HCT116 (cell line): ENCODE data around the gene AVPI1. TPM values are rescaled to one million over a fixed set of nuclear protein-coding genes. Genes with fewer than 3 reads are reported as not detected.

ENCODE experiments used
- ATAC-seq: fragments of 200-7000 bp; cut with Tn5 transposase; 2 replicates; pipeline ENCODE4 v1.9.1; 2020; ENCODE audit warnings: mild to moderate bottlenecking, moderate library complexity
- BruUV-seq: library from RNA; stranded (reverse); fragments of 400-500 nt; replicated peaks from 2 replicates; lab custom pipeline; 2021; lab: Mats Ljungman, UMichigan
- CTCF ChIA-PET: fragments of 300-600 bp; sonication (Branson Sonifier 250); formaldehyde crosslinking; loops from one replicate; lab custom pipeline; 2021; ENCODE audit warnings: antibody characterized with exemption; lab: Charles Lee
- POLR2A ChIA-PET: fragments of 300-600, 350-600 bp; sonication (Branson Sonifier 250); formaldehyde crosslinking; loops from one replicate; lab custom pipeline; 2021; ENCODE audit warnings: antibody characterized with exemption; lab: Charles Lee
- RAD21 ChIA-PET, 2 experiments: fragments of 300-600 bp; sonication (Branson Sonifier 250); formaldehyde crosslinking; loops; one replicate each; lab custom pipeline; 2023; ENCODE audit warnings: low total read pairs in 2 of 2; ENCODE audit not compliant: uncharacterized antibody in 2 of 2, unreplicated experiment in 2 of 2, low non-redundant PET in 1 of 2; lab: Charles Lee
- DNase-seq: peaks from one replicate; pipeline ENCODE4 v3.0.0-alpha.2; 2010; ENCODE audit warnings: low read depth, low spot score
- H2AFZ ChIP-seq: fragments of 200-600 bp; shearing (Covaris generic), sonication (generic); 2 replicates; pipeline ENCODE4 v1.6.1; 2017; ENCODE audit warnings: low read depth, mixed run types, mixed read lengths, antibody characterized with exemption, low read length; ENCODE audit not compliant: poor library complexity, severe bottlenecking
- H3K27ac ChIP-seq: 2 replicates; pipeline ENCODE4 v1.5.1; 2012; ENCODE audit warnings: low read depth, low read length
- H3K27me3 ChIP-seq: fragments of 200-600 bp; sonication (generic); 2 replicates; pipeline ENCODE4 v1.6.1; 2016; ENCODE audit warnings: mixed run types, low read length, mixed read lengths; ENCODE audit not compliant: insufficient read depth
- H3K36me3 ChIP-seq, 2 experiments: fragments of 200-500 bp in 1 of 2; fragments of 200-600 bp in 1 of 2; sonication (Bioruptor generic) in 1 of 2; sonication (generic) in 1 of 2; 2 replicates each; pipeline versions ENCODE4 v1.5.1 to v1.6.1; 2014 to 2016; ENCODE audit warnings: low read length in 2 of 2, inconsistent platforms in 1 of 2, mixed read lengths in 1 of 2, mixed run types in 1 of 2; ENCODE audit not compliant: insufficient read depth in 2 of 2, control insufficient read depth in 1 of 2
- H3K4me1 ChIP-seq, 2 experiments: fragments of 200-600 bp in 1 of 2; sonication (generic) in 1 of 2; 2 replicates each; pipeline versions ENCODE4 v1.5.1 to v1.6.1; 2012 to 2017; ENCODE audit warnings: low read length in 2 of 2, inconsistent platforms in 1 of 2, mild to moderate bottlenecking in 1 of 2, mixed read lengths in 1 of 2, mixed run types in 1 of 2, moderate library complexity in 1 of 2; ENCODE audit not compliant: insufficient read depth in 2 of 2, control insufficient read depth in 1 of 2
- H3K4me2 ChIP-seq: fragments of 200-600 bp; sonication (generic); 2 replicates; pipeline ENCODE4 v1.6.1; 2017; ENCODE audit warnings: mixed run types, low read length, mixed read lengths
- H3K4me3 ChIP-seq, 2 experiments: fragments of 200-600 bp in 1 of 2; sonication (generic) in 1 of 2; replicated peaks in 1 of 2; 2 replicates each; pipeline ENCODE4 v1.5.1; 2011 to 2016; ENCODE audit warnings: low read length in 2 of 2, control low read depth in 1 of 2, low read depth in 1 of 2, mild to moderate bottlenecking in 1 of 2, mixed read lengths in 1 of 2, mixed run types in 1 of 2
- H3K79me2 ChIP-seq: fragments of 200-600 bp; sonication (generic); 2 replicates; pipeline ENCODE4 v1.6.1; 2017; ENCODE audit warnings: mild to moderate bottlenecking, mixed run types, low read length, moderate library complexity, mixed read lengths; ENCODE audit not compliant: insufficient read depth
- H3K9ac ChIP-seq: fragments of 200-600 bp; sonication (generic); 2 replicates; pipeline ENCODE4 v1.6.1; 2016; ENCODE audit warnings: low read length, mixed read lengths
- H3K9me2 ChIP-seq: fragments of 200-600 bp; sonication (generic), shearing (Covaris generic); 2 replicates; pipeline ENCODE4 v1.6.1; 2017; ENCODE audit warnings: mixed run types, mild to moderate bottlenecking, moderate library complexity; ENCODE audit not compliant: insufficient read depth
- H3K9me3 ChIP-seq, 2 experiments: fragments of 200-500 bp in 1 of 2; fragments of 200-600 bp in 1 of 2; sonication (Bioruptor generic) in 1 of 2; sonication (generic) in 1 of 2; 2 replicates each; pipeline ENCODE4 v1.6.1; 2014 to 2017; ENCODE audit warnings: low read length in 2 of 2, mixed read lengths in 2 of 2, inconsistent platforms in 1 of 2, low read depth in 1 of 2, mild to moderate bottlenecking in 1 of 2, mixed run types in 1 of 2, moderate library complexity in 1 of 2; ENCODE audit not compliant: control insufficient read depth in 1 of 2, insufficient read depth in 1 of 2
- H4K20me1 ChIP-seq: fragments of 200-600 bp; sonication (generic), shearing (Covaris generic); 2 replicates; pipeline ENCODE4 v1.6.1; 2017; ENCODE audit warnings: mixed run types, mild to moderate bottlenecking, moderate library complexity; ENCODE audit not compliant: insufficient read depth
- ATF3 ChIP-seq: IDR thresholded peaks from 2 replicates; pipeline ENCODE4 v1.6.1; 2012
- CBX3 ChIP-seq: IDR thresholded peaks from 2 replicates; pipeline ENCODE4 v1.6.1; 2012; ENCODE audit warnings: low read depth
- CEBPB ChIP-seq: IDR thresholded peaks from 2 replicates; pipeline ENCODE4 v1.6.1; 2012; ENCODE audit warnings: low read depth
- CTCF ChIP-seq, 3 experiments: fragments of 200-600 bp in 1 of 3; sonication (generic) in 1 of 3; IDR thresholded peaks in 2 of 3; conservative IDR thresholded peaks in 1 of 3; 2 replicates each; pipeline ENCODE4 v1.5.1; 2012 to 2017; ENCODE audit warnings: low read depth in 2 of 3, low read length in 2 of 3, antibody characterized with exemption in 1 of 3, borderline replicate concordance in 1 of 3, control low read depth in 1 of 3, mild to moderate bottlenecking in 1 of 3, mixed read lengths in 1 of 3, mixed run types in 1 of 3, moderate library complexity in 1 of 3; ENCODE audit not compliant: insufficient read depth in 1 of 3
- ELF1 ChIP-seq: IDR thresholded peaks from 2 replicates; pipeline ENCODE4 v1.6.1; 2012; ENCODE audit warnings: low read depth, borderline replicate concordance
- EZH2 ChIP-seq: fragments of 200-600 bp; sonication (generic); IDR thresholded peaks from 2 replicates; pipeline ENCODE4 v1.6.1; 2017; ENCODE audit warnings: antibody characterized with exemption, mixed run types
- EZH2phosphoT487 ChIP-seq: fragments of 200-600 bp; IDR thresholded peaks from 2 replicates; pipeline ENCODE4 v1.6.1; 2018; ENCODE audit warnings: antibody characterized with exemption, borderline replicate concordance
- JUND ChIP-seq: IDR thresholded peaks from 2 replicates; pipeline ENCODE4 v1.6.1; 2012
- MAX ChIP-seq: IDR thresholded peaks from 2 replicates; pipeline ENCODE4 v1.6.1; 2012
- POLR2A ChIP-seq: IDR thresholded peaks from 2 replicates; pipeline ENCODE4 v1.7.0; 2011; ENCODE audit warnings: borderline replicate concordance; ENCODE audit not compliant: insufficient read depth, insufficient read length; ENCODE audit errors: extremely low read depth
- POLR2AphosphoS5 ChIP-seq: IDR thresholded peaks from 2 replicates; pipeline ENCODE4 v1.6.1; 2011; ENCODE audit warnings: mild to moderate bottlenecking, low read depth, low read length, moderate library complexity
- REST ChIP-seq: IDR thresholded peaks from 2 replicates; pipeline ENCODE4 v1.6.1; 2012; ENCODE audit warnings: low read depth
- SP1 ChIP-seq: IDR thresholded peaks from 2 replicates; pipeline ENCODE4 v1.6.1; 2012; ENCODE audit warnings: low read depth
- SRF ChIP-seq: IDR thresholded peaks from 2 replicates; pipeline ENCODE4 v1.6.1; 2012; ENCODE audit warnings: low read depth
- TCF7L2 ChIP-seq: IDR thresholded peaks from 2 replicates; pipeline ENCODE4 v1.7.0; 2011; ENCODE audit warnings: borderline replicate concordance, inconsistent platforms; ENCODE audit not compliant: insufficient read depth, insufficient read length; ENCODE audit errors: extremely low read depth
- ZFX ChIP-seq: fragments of 450-650 bp; IDR thresholded peaks from 2 replicates; pipeline ENCODE4 v1.6.1; 2017
- intact Hi-C: fragments of 100-400 bp; cut with micrococcal nuclease; formaldehyde crosslinking; loops from 2 replicates; pipeline ENCODE4 v1.10.0; 2022
- total RNA-seq: library from RNA; stranded (reverse); gene quantifications from one replicate; pipeline ENCODE4 v1.2.1, GENCODE V29; 2021; ENCODE audit not compliant: unreplicated experiment

Gene AVPI1
- total RNA-seq, 1 experiment from 2014 or later: 26.7 TPM

- DNase-seq (no peak), ATAC-seq (no peak)
- ChIA-PET CTCF (no interaction called here), POLR2A (no interaction called here), RAD21 (no interaction called here)
- H3K4me1 ChIP-seq: peaks cover 34 to 46% of the 10 kb centered on the region in 2 experiments
- peaks cover 6 to 18% of the 10 kb centered on the region in 2 experiments; a peak in 2 of 4 replicates for H3K36me3 ChIP-seq
- H3K9me2 ChIP-seq: no peaks in the 10 kb centered on the region
- no peak overlapping the region for H3K27ac ChIP-seq
- no peak overlapping the region for H3K4me3 ChIP-seq
- H3K9ac ChIP-seq: no peak overlapping the region
- TF ChIP-seq CTCF (IDR thresholded peaks at IDR 0.05 in 2 of 3, conservative IDR thresholded peaks at IDR 0.05 in 1 of 3; ENCODE audit: borderline replicate concordance in 1 of 3, insufficient read depth in 1 of 3, low read depth in 2 of 3, low read length in 2 of 3) (no peak), CEBPB (no peak), POLR2A (no peak), ATF3 (no peak), CBX3 (no peak), EZH2 (no peak), EZH2phosphoT487 (no peak), JUND (no peak)
- H3K79me2 ChIP-seq: peaks cover 56% of the 10 kb centered on the region
- no TSS peak for BruUV-seq
- no peak overlapping the region for H3K4me2 ChIP-seq
- no peaks in the 10 kb centered on the region for H3K9me3 ChIP-seq
- H4K20me1 ChIP-seq: no peaks in the 10 kb centered on the region
- H2AFZ ChIP-seq: no peak overlapping the region
- no peaks in the 10 kb centered on the region for H3K27me3 ChIP-seq
- intact Hi-C loops: no loop called here
Observed at GRCh38 chr10:97644936-97645335, 42.1 kb downstream of the AVPI1 start.

GRCh38 chr10:97643441-97643985 is 43.5 kb downstream of the AVPI1 start:
- Histone ChIP-seq H2AFZ (no peak overlapping the region), H3K27ac (no peak overlapping the region), H3K9ac (no peak overlapping the region), H3K4me1 (peaks cover 22 to 36% of the 10 kb centered on the region in 2 experiments), H3K4me3 (no peak overlapping the region), H3K9me3 (no peaks in the 10 kb centered on the region), H3K9me2 (no peaks in the 10 kb centered on the region), H3K27me3 (no peaks in the 10 kb centered on the region), H4K20me1 (no peaks in the 10 kb centered on the region), H3K79me2 (peaks cover 49% of the 10 kb centered on the region), H3K4me2 (no peak overlapping the region), H3K36me3 (peaks cover 6 to 18% of the 10 kb centered on the region in 2 experiments; a peak in 2 of 4 replicates)
- CTCF ChIA-PET: no interaction called here
- DNase-seq (no peak), ATAC-seq (no peak)
- intact Hi-C loops: no loop called here
- no TSS peak for BruUV-seq
- RAD21 ChIA-PET: no interaction called here
- POLR2A ChIA-PET: no interaction called here
- no peak for TF ChIP-seq ZFX
- TF ChIP-seq TCF7L2: no peak
- TF ChIP-seq ELF1: no peak
- TF ChIP-seq SP1: no peak
- no peak for TF ChIP-seq SRF
- TF ChIP-seq POLR2AphosphoS5: no peak
- TF ChIP-seq EZH2: no peak
- no peak for TF ChIP-seq MAX
- no peak for TF ChIP-seq CBX3
- TF ChIP-seq REST: no peak
- TF ChIP-seq EZH2phosphoT487: no peak
